HG02763 (cell line): ENCODE measurements around the gene ATP5ME.
"Not testable (repeated sequence)": the region's sequence is repeated elsewhere in the genome, so short reads cannot be mapped to it uniquely, and the experiment has no call there.

ENCODE experiments used
- ATAC-seq: cut with Tn5 transposase; IDR thresholded peaks from one replicate; pipeline ENCODE4 v1.9.1; 2021; ENCODE audit warnings: mild to moderate bottlenecking, moderate library complexity; ENCODE audit not compliant: unreplicated experiment

ATP5ME gene

DNA sequence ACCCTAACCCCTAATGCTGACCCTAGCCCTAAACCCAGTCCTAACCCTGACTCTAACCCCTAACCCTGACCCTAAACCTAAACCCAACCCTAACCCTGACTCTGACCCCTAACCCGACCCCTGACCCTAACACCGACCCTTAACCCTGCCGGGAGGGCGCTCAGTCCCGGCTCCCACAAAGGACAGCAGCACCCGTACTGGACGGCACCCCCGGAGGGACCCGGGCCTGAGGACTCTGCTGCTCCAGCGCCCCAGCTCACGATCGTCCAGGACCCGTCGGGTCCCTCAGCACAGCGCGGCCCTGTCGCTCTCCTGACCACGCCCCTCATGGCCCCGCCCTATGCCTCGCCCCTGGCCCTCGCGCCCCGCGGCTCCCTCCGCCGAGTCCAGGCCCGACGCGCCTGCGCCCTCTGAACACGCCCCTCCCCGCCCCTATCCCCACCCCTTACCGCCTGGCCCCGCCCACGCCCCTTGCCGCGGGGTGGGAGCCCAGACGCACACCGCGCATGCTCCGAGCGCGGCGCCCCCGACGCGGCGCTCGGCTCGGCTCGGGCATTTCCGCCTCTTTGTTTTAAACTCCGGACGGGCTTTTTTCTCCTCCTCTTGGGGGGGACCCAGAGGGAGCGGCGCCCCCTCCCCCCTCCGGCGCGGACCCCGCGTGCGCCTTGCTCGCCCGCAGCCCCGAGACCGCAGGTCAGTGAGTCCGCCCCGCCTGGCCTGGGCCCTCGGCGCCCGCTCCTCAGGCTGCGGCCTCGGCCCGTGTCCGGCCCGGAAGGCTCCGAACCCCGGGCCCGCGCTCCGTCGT is 31.4 kb upstream of the ATP5ME start, which contains the start of gene PCGF3:
TSS of gene PCGF3 (plus strand) at position 555 of the 805 bp plus-strand sequence. CDS start 27,849 bp downstream, outside the sequence.
- peak; percentile 94 for ATAC-seq

GRCh38 chr4:704971-705277 is 30.8 kb upstream of the ATP5ME start:
- no peak for ATAC-seq

- no peak for ATAC-seq
These were observed 30.3 kb upstream of the ATP5ME start for GRCh38 chr4:704198-704891.

GRCh38 chr4:703336-704197 is 29.5 kb upstream of the ATP5ME start:
- no peak for ATAC-seq

GRCh38 chr4:702618-703048 is 28.6 kb upstream of the ATP5ME start:
- no peak for ATAC-seq

DNA sequence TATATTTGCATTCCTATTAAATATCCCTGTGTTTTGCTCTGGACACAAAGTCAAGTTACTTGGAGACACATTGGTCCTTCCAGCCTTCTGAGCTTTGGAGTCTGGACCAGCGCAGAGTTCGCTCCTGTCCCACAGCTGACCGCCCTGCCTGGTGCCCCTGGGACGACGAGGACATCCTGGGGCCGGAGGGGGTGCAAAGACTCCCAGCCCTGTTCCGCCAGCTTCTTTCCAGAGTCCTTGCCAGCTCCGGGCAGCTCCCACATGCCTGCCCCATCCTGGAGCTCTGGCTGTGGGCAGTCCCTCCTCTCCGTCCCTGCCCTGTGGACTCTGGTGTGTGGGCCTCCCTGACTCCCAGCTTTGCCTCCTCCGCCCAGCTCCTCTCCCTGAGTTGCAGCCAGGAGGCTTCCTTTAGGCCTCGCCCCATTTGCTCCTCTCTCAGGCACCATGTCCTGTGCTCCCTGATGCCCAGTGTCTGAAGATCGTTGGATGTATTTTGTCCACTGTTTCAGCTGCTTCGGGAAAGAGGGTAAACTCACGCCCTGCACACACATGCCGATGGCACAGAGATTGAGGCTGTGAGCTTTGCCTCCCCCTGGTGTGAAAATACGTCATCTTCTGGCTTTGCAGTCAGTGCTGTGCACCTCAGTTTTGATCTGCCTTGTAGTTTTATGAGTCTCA is 26.6 kb upstream of the ATP5ME start:
- ATAC-seq, result no peak

GRCh38 chr4:699816-700580 is 25.9 kb upstream of the ATP5ME start:
- no peak for ATAC-seq

DNA sequence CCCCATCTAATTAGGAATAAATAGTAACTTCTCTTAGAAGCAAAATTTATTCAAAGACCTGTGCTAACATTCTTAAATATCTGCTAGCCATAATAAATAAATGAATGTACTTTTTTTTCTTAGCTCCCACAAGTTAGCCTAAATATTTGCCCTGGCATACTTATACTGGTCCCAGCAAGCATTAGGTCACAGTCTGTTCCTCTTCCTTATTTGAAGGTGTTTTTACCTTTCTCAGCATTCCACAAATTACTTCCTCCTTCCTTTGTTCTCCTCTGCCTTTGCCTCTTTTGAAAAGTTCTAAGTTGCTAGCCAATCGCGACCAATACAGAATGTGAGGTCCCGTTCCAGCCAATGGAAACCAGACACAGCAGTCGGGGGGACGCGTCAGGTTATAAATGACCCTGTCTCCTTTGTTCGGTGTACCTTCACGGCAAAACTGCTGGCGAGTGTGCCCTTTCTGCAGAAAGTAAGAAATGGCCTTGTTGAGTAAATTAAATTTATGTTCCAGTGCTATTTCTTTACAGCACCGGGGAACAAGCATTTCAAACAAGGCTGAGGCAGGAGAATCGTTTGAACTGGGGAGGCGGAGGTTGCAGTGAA is 20.4 kb upstream of the ATP5ME start:
- ATAC-seq, result not testable (repeated sequence)

- no peak for ATAC-seq
These were observed 18.9 kb upstream of the ATP5ME start for GRCh38 chr4:692771-693554.

GRCh38 chr4:689723-690122 is 15.6 kb upstream of the ATP5ME start:
- no peak for ATAC-seq

- no peak for ATAC-seq
These were observed 15.0 kb upstream of the ATP5ME start, which contains the start of gene SLC49A3 for GRCh38 chr4:688854-689681. Gene SLC49A3 (minus strand): TSS chr4:689151. CDS start chr4:689127, 24 bp downstream.

DNA sequence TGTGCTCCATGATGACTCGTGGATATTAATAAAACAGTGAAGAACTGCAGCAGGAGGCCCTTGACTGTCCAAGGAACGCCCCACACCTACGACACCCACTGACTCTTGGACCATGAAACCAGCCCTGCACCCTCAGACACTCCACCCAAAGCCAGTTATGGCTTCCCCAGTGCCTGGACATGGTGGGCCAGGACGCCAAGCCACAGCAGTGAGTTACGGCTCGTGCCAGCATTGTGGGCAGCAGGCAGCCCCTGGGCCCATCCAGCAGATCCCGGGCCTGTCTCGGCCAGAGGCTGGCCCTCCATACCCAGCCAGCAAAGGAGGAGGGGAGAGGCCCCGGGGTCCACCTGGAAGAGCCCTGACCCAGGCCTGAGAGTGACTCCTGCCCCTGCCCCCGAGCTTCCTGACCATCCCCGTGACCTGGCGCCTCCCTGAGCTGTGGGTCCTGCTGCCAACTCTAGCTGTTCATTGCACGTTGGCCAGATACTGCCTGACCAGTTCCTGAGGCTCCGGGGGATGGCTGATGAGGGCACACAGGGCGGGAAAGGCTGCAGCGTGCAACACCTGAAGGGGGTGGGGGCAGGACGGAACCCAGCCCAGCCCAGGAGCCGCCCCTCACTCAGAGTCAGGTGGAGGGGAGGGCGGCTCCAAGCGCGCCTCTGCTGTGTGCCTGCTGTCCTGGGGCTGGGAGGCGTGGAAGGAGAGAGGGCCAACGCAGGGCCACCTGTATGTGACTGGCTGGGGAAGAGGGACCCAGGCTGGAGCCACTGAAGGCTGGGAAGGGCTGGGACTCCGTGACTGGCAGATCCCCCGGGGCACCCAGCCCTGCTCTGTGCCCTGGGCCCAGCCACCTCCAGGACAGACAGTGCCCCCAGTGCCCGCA is 14.1 kb upstream of the ATP5ME start:
- ATAC-seq, result no peak

DNA sequence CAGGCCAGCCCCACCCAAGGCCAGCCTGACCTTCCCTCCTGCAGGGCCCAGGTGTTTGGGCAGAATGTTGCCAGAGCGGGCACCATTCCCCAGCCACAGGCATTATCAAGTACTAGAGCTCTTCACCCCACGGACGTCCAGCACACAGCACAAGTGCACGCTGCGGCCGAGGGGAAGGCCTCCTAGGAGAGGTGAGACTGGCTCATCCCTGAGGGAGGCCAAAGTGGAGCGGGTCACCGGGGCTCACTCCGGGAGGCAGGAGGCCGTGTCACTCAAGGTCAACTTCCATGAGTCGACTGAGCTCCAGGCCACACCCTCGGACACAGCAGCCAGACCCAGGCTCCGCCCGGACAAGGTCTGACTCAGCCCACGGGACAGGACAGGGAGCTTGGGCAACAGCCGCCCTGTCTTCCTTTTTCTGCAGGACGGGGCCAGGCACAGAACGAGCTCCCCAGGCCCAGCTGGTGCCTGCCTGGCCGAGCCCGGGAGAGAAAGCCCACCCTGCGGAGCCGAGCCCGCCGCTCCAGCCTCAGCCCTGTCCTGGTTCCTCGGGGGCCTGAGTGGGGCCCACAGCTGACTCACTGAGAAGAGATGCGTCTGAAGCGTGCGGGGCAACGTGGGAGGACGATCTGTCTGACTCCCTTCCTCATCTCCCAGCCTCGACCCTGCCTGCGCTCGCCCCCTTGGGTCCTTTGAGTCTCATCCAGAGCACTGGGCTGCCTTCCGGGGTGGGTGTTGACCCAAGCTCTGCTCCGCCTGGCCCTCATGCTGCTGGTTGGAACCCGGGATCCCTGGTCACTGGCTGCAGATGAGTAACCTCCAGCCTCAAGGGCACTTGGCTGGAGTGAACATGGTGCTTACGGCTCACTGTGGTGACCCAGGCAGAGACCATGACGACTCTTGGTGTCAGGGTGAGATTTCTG is 13.2 kb upstream of the ATP5ME start:
- no peak for ATAC-seq

DNA sequence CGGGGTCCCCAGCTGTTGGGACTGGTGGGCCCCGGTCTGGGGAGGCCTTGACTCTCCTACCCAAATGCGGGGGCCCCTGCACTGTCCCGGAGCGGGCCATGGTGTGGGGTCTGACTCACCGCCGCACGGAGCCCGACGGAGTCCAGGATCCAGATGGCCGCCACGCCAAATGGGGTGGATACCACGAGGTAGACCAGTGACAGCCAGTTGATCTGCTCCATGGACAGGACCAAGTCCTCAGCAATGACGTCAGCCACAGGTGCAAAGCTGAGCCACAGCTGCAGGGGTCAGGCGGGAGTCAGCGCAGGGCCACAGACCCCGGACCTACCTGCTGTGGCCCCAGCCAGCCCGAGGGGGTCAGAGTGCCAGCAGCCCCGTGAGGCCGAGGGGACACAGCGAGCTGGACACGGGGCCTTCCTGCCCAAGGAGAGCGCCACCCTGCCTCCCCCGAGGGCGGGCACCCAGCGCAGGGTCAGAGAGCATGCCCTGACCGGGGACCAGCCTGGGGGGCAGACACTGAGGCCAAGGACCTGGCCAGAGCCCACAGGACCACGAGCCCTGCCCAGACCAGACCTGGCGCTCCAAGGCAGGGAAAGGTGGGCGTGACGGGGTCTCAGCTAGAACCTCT is 12.5 kb upstream of the ATP5ME start:
- no peak for ATAC-seq

DNA sequence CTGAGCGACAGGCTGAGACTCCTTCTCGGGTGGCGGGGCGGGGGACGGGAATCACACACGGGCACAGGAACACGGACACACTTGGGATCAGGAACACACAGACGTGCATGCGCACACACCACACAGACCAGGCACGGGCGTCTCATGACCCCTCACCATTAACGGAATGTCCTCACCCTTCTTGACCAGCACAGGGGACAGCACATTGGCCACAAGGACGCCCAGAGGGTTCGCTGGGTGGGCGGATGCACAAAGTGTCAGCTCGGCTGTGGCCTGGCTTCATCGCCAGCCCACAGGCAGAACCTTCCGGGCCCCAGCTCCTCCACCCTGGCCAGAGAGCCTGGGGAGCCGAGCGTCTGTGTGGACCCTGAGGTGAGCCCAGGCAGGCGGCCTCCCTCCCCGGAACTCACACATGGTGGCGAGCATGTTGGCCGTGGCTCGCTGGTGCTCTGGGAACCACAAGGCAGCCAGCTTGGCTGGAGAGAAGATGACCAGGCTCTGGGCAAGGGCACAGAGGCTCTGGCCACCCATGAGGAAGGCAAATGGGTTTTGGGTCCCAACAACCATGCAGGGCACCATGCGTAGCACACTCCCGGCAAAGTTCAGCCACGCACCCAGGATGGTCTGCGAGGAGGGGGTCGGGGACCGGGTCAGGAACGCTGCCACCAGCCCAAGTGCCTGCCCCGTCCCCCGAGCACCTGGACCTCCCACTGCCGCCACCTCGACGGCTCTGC is 11.8 kb upstream of the ATP5ME start:
- ATAC-seq, result no peak
